ACC112 (cell line): ENCODE measurements around the gene ZNF628.
"Not testable (repeated sequence)": the region's sequence is repeated elsewhere in the genome, so short reads cannot be mapped to it uniquely, and the experiment has no call there.

Experiments
- H2AFZ ChIP-seq: fragments of 200-600 bp; sonication (generic); one replicate; pipeline ENCODE4 v1.6.0; 2017; ENCODE audit warnings: antibody characterized with exemption, low read length; ENCODE audit not compliant: unreplicated experiment
- H3K27ac ChIP-seq: fragments of 200-600 bp; sonication (generic); 2 replicates; pipeline ENCODE4 v1.5.1; 2014; ENCODE audit warnings: low read depth, mild to moderate bottlenecking, antibody characterized with exemption, low read length, moderate library complexity
- H3K27me3 ChIP-seq: fragments of 200-600 bp; sonication (generic); 2 replicates; pipeline ENCODE4 v1.6.1; 2014; ENCODE audit warnings: mild to moderate bottlenecking, antibody characterized with exemption, low read length, moderate library complexity, mixed read lengths; ENCODE audit not compliant: insufficient read depth
- H3K36me3 ChIP-seq: fragments of 200-600 bp; sonication (generic); 2 replicates; pipeline ENCODE4 v1.6.1; 2016; ENCODE audit warnings: mild to moderate bottlenecking, antibody characterized with exemption, low read length, moderate library complexity, mixed read lengths; ENCODE audit not compliant: insufficient read depth
- H3K4me1 ChIP-seq: fragments of 200-600 bp; sonication (generic); one replicate; pipeline ENCODE4 v1.6.1; 2016; ENCODE audit warnings: low read length, mixed read lengths; ENCODE audit not compliant: insufficient read depth, unreplicated experiment, control insufficient read depth
- H3K4me3 ChIP-seq: fragments of 200-600 bp; sonication (generic); 2 replicates; pipeline ENCODE4 v1.5.1; 2014; ENCODE audit warnings: mild to moderate bottlenecking, low read depth, low read length
- H3K79me2 ChIP-seq: fragments of 200-600 bp; sonication (generic); one replicate; pipeline ENCODE4 v1.6.0; 2016; ENCODE audit warnings: low read length; ENCODE audit not compliant: control insufficient read depth, unreplicated experiment, insufficient read depth

Gene ZNF628

DNA sequence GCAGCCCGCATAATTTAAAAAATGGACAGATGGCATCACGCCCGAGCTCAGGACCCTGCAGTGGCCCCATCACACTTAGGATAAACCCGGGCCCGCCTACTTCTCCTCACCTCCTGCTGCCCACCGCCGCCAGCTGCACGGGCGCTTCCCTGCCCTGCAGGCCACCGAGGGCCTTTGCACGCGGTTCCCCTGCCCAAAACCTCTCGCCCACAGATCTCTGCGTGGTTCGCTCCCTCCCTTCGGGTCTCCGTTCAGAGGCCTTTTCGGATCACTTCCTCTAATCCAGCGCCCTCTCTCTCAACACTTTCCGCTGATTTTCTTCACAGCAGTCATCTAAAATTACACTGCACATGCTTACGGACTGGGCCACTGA lies 35.1 kb upstream of the ZNF628 start:
- no peaks in the 10 kb centered on the region for H3K79me2 ChIP-seq
- no peak overlapping the region for H2AFZ ChIP-seq
- no peaks in the 10 kb centered on the region for H3K4me1 ChIP-seq
- H3K27me3 ChIP-seq, result peaks cover 53% of the 10 kb centered on the region
- no peak overlapping the region for H3K27ac ChIP-seq
- no peak overlapping the region for H3K4me3 ChIP-seq
- H3K36me3 ChIP-seq, result no peaks in the 10 kb centered on the region

DNA sequence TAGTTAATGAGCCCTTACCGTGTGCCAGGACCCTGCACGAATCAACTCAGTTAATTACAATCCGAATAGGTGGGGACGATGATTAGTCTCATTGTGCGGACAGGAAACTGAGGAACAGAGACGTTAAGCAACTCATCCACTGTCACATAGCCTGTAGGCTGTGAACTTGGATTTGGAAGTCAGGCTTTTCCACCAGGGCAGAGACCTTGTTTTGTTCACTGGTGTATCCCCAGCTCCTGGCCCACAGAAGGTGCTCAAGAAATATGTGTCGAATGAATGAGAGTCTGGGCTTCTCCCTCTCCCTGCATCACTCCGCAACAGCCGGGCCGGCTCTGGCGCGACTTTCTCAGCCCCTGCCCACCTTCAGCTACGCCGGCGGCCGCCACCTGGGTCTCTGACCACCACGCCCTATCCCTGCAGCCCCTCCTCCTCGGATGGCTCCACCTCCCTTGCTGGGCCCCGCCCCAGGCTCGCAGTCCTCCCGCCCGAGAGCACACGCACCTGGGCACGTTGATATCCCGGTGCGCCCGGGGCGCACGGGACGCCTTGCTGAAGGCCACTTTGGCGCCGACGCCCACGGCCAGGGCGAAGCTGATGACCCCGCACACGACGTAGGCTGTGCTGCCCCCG lies 34.6 kb upstream of the ZNF628 start:
- Histone ChIP-seq H2AFZ (no peak overlapping the region), H3K4me1 (no peaks in the 10 kb centered on the region), H3K79me2 (no peaks in the 10 kb centered on the region), H3K27me3 (peaks cover 53% of the 10 kb centered on the region), H3K27ac (no peak overlapping the region), H3K36me3 (no peaks in the 10 kb centered on the region), H3K4me3 (no peak overlapping the region)

DNA sequence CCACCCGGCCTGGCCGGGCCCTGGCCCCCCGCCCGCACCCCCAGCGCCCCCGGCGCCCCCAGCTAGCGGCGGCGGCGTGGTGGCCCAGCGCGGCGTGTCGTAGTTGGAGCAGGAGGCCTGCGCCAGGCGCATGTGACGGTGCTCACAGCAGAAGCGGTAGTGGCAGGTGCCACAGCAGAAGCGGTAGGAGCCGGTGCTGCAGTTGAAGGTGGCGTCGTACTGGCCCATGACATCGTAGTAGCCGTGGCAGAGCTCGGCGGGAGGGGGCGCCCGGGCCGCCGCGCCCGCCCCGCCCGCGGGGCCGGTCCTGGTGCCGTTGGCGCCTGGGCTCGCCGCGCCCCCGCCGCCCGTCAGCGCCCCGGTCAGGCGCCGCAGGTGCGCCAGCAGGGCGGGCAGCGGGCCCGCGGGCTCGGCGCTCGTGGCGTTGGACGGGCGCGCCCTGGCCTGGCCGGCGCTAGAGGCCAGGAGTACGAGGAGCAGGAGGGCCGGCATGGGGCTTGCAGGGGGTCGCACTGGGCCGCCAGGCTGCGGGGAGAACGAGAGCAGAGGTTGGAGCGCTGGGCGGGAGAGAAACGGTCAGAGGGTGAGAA lies 34.0 kb upstream of the ZNF628 start:
- Histone ChIP-seq H2AFZ (no peak overlapping the region), H3K79me2 (no peaks in the 10 kb centered on the region), H3K4me3 (no peak overlapping the region), H3K4me1 (no peaks in the 10 kb centered on the region), H3K27me3 (peaks cover 57% of the 10 kb centered on the region), H3K36me3 (no peaks in the 10 kb centered on the region), H3K27ac (no peak overlapping the region)

DNA sequence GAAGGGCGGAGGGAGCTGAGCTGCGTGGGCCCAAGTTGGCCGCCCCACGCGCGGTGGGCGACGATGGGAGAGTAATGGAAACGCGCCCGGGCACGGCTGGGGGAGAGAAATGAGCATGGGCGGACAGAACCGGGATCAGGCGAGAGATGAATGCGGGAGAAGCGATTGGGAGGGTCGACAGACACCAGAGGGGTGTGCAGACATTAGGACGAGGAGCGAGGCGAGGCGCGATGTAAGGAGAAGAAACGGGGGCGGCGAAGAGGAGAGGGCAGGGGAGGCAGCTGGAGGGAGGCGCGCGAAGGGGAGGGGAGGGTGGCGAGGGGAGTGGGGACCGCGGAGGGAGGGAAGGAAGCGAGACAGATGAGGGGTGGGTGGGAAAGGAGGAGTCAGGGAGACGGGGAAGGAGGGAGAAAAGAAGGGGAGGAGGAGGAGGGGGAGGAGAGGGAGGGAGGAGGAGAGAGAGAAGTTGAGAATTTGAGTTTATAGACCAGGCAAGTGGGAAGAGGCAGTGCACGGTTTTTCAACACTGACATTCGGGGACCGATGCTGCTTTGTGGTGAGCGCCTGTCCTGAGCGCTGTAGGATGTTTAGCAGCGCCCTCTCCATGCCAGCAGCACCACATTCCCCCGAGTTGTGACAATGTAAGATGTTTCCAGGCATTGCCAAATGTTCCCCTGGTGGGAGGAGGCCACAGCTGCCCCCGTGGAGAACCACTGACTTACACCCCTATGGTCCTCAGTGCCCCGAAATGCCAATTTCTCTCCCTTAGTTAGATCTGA lies 33.2 kb upstream of the ZNF628 start, which contains the start of gene SHISA7:
Gene SHISA7, minus strand, starts transcription at position 256 of the 779 bp plus-strand sequence. CDS start 437 bp downstream, outside the sequence.
- Histone ChIP-seq H3K4me1 (no peaks in the 10 kb centered on the region), H3K79me2 (no peaks in the 10 kb centered on the region), H3K27me3 (peaks cover 57% of the 10 kb centered on the region), H3K36me3 (no peaks in the 10 kb centered on the region), H3K27ac (no peak within 1 kb of the TSS), H2AFZ (no peak within 1 kb of the TSS), H3K4me3 (no peak within 1 kb of the TSS)

DNA sequence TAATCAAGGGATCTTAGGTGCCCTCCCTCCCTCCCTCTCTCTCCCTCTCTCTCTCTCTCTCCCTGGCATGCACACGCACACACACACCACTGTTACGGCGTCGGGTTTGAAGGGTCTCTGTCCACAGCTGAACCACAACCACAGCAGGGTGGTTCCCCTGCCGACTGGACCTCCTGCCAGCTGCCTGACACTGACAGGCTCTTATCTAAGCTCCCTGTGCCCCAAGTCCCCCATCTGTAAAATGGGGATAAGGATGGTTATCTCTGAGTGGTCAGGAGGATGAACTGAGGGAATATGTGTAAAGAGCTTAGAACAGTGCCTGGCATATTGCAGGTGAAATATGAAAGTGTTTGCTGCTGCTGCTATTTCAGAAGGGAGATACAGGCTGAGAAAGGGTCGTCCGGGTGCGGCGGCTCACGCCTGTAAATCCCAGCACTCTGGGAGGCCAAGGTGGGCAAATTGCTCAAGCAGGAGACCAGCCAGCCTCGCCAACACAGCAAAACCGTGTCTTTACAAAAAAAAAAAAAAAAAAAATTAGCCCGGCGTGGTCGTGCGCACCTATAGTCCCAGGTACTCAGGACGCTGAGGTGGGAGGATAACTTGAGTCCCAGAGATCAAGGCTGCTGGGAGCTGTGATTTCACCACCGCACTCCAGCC lies 32.5 kb upstream of the ZNF628 start:
- H3K36me3 ChIP-seq, result no peaks in the 10 kb centered on the region
- no peak overlapping the region for H2AFZ ChIP-seq
- no peaks in the 10 kb centered on the region for H3K79me2 ChIP-seq
- H3K27me3 ChIP-seq, result peaks cover 57% of the 10 kb centered on the region
- no peaks in the 10 kb centered on the region for H3K4me1 ChIP-seq
- no peak overlapping the region for H3K27ac ChIP-seq
- H3K4me3 ChIP-seq, result no peak overlapping the region

DNA sequence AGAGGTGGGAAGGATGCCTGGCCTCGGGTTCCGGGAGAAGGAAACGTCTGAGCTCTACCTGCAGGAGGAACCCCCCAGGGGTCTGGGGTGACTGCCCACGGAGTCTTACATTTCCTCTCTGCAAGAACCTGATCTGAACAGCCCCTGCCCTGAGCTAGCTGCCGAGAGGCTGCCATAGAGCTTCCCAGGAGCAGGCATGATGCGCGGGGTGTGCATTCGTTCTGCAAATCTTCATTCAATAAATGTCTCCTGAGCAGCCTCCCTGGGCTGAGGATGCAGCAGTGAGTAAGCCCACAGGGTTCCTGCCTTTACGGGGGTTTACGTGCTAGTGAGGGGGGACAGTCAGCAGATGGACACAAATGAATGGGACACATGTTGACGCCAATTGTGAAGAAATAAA lies 31.8 kb upstream of the ZNF628 start:
- Histone ChIP-seq H3K79me2 (no peaks in the 10 kb centered on the region), H3K36me3 (no peaks in the 10 kb centered on the region), H3K4me1 (no peaks in the 10 kb centered on the region), H3K27me3 (peaks cover 57% of the 10 kb centered on the region), H3K4me3 (no peak overlapping the region), H3K27ac (no peak overlapping the region), H2AFZ (no peak overlapping the region)

DNA sequence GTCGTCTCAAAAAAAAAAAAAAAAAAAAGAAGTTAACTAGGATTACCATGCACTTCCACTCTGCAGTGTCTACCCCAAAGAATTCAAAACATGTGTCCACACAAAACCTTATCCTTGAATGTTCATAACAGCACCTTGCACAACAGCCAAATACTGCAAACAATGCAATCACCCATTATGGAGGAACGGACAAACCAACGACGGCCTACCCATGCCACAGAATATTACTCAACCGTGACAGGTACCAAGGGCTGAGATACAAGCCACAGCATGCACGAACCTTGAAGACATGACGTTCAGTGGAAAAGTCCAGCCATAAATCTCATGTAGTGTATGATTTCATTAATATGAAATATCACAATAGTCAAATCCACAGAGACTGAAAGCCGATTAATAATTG lies 30.4 kb upstream of the ZNF628 start:
- peaks cover 55% of the 10 kb centered on the region for H3K27me3 ChIP-seq
- no peaks in the 10 kb centered on the region for H3K4me1 ChIP-seq
- no peaks in the 10 kb centered on the region for H3K79me2 ChIP-seq
- no peak overlapping the region for H3K4me3 ChIP-seq
- no peaks in the 10 kb centered on the region for H3K36me3 ChIP-seq
- no peak overlapping the region for H2AFZ ChIP-seq
- H3K27ac ChIP-seq, result no peak overlapping the region

DNA sequence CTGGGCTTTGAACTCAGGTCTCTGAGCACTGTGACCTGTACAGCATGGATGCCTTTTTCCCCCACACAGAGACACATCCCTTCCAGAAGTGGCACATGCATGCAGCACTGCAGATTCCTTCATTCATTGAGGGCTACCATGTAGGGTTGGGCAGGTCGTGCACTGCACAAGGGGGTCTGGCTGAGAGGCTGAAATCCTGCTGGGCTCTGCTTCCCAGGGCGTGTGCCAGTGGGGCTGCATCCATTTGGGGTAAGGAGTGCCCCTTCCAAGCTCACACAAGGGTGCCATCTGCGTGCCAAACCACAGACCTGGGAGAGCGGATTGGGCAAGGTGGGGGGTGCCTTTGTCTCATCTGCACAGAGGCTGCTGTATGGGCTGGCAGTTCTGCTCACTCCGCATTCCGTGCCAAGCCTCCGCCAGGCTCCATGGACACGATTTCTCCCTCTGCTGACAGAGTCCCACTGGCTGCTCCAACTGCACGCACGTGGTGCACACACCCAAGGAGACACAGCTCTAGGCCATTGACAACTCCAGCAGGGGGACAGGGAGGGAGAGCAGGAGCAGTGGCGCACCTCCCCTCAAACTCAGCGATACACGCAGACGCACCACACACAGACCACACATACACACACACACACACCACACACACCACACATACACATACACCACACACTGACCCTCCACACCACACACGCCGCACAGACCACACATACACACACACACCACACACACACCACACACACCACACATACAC lies 28.8 kb upstream of the ZNF628 start:
- no peak overlapping the region for H3K27ac ChIP-seq
- H3K27me3 ChIP-seq, result peaks cover 54% of the 10 kb centered on the region

DNA sequence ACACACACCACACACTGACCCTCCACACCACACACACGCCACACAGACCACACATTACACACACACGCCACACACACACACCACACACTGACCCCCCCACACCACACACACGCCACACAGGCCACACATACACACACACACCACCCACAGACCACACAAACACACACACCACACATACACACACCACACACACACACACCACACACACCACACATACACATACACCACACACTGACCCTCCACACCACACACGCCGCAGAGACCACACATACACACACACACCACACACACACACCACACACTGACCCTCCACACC lies 28.3 kb upstream of the ZNF628 start:
- not testable (repeated sequence) for H2AFZ ChIP-seq, H3K4me3 ChIP-seq, H3K79me2 ChIP-seq, H3K27ac ChIP-seq, H3K4me1 ChIP-seq, H3K36me3 ChIP-seq
- H3K27me3 ChIP-seq, result peaks cover 52% of the 10 kb centered on the region

More for the DNA sequence above, 28.8 kb upstream of the ZNF628 start:
- no peak overlapping the region for H3K4me3 ChIP-seq
- H3K36me3 ChIP-seq, result no peaks in the 10 kb centered on the region
- no peaks in the 10 kb centered on the region for H3K79me2 ChIP-seq
- no peak overlapping the region for H2AFZ ChIP-seq
- no peaks in the 10 kb centered on the region for H3K4me1 ChIP-seq

DNA sequence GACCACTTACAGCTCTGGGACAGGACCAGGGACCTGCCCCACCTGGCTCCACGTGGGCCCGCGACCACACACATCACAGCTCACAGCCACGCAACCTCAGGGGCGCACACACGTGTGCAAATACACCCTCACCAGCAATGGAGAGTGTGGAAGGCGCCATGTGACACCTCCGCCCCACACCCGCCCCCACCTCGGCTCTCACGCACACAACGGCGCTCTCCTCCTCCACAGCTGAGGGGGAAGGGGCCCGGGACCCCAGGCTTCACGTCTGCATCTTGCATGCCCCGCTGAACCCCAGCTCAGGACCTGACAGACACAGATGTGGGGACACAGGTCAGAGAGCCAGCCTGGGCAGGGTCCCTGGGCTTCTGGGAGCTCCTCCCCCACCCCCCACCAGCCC lies 26.9 kb upstream of the ZNF628 start:
- Histone ChIP-seq H3K36me3 (no peaks in the 10 kb centered on the region), H3K79me2 (no peaks in the 10 kb centered on the region), H2AFZ (no peak overlapping the region), H3K4me3 (no peak overlapping the region), H3K4me1 (no peaks in the 10 kb centered on the region), H3K27me3 (peaks cover 39% of the 10 kb centered on the region), H3K27ac (no peak overlapping the region)
